Caki2 (cell line): Measurements from ENCODE around the gene TCOF1. TPM values are rescaled to one million over a fixed set of nuclear protein-coding genes. Genes with fewer than 3 reads are reported as not detected.

ENCODE experiments used
- DNase-seq: peaks from one replicate; pipeline ENCODE4 v3.0.0-alpha.2; 2015; ENCODE audit warnings: low read depth
- in situ Hi-C: cut with HindIII; loops from 2 replicates; pipeline ENCODE4 v1.10.0; 2016; ENCODE audit warnings: low sequenced_read_pairs, low pct_unique_long_range_greater_than_20kb, mixed read lengths
- total RNA-seq: library from RNA; depleted of rRNA; stranded (reverse); fragments of >200 nt; shearing (Covaris generic); gene quantifications from 2 replicates; pipeline ENCODE4 v1.2.3, GENCODE V29; 2014; ENCODE audit warnings: low replicate concordance

The TCOF1 gene
- total RNA-seq, 1 experiment from 2014 or later = 53.1 TPM

GRCh38 chr5:150322202-150322601, 35.3 kb upstream of the TCOF1 start:
- in situ Hi-C loops = no loop called here

GRCh38 chr5:150323092-150323491, 34.4 kb upstream of the TCOF1 start:
- DNase-seq = no peak
- in situ Hi-C loops = no loop called here

More at GRCh38 chr5:150322202-150322601, 35.3 kb upstream of the TCOF1 start:
- DNase-seq = no peak

GRCh38 chr5:150323819-150324218, 33.7 kb upstream of the TCOF1 start:
- DNase-seq = no peak
- in situ Hi-C loops = no loop called here

- no peak for DNase-seq
- in situ Hi-C loops = no loop called here
Measured at GRCh38 chr5:150325426-150325825, 32.1 kb upstream of the TCOF1 start.

GRCh38 chr5:150326707-150327106, 30.8 kb upstream of the TCOF1 start:
- in situ Hi-C loops = no loop called here
- no peak for DNase-seq

- in situ Hi-C loops = no loop called here
Measured at GRCh38 chr5:150327139-150327538, 30.4 kb upstream of the TCOF1 start.

GRCh38 chr5:150328515-150328914, 29.0 kb upstream of the TCOF1 start:
- in situ Hi-C loops = no loop called here

More at GRCh38 chr5:150327139-150327538, 30.4 kb upstream of the TCOF1 start:
- no peak for DNase-seq

GRCh38 chr5:150329038-150329437, 28.5 kb upstream of the TCOF1 start:
- DNase-seq = no peak
- in situ Hi-C loops = no loop called here

More at GRCh38 chr5:150328515-150328914, 29.0 kb upstream of the TCOF1 start:
- no peak for DNase-seq

- DNase-seq = no peak
- in situ Hi-C loops = no loop called here
Measured at GRCh38 chr5:150329881-150330876, 27.3 kb upstream of the TCOF1 start.

- in situ Hi-C loops = no loop called here
Measured at GRCh38 chr5:150333400-150333799, 24.1 kb upstream of the TCOF1 start.

GRCh38 chr5:150335778-150336177, 21.7 kb upstream of the TCOF1 start:
- in situ Hi-C loops = no loop called here

More at GRCh38 chr5:150333400-150333799, 24.1 kb upstream of the TCOF1 start:
- no peak for DNase-seq

GRCh38 chr5:150338546-150338945, 19.0 kb upstream of the TCOF1 start:
- in situ Hi-C loops = no loop called here
- DNase-seq = no peak

More at GRCh38 chr5:150335778-150336177, 21.7 kb upstream of the TCOF1 start:
- no peak for DNase-seq

GRCh38 chr5:150339165-150339564, 18.3 kb upstream of the TCOF1 start:
- in situ Hi-C loops = no loop called here
- DNase-seq = no peak

- no peak for DNase-seq
- in situ Hi-C loops = no loop called here
Measured at GRCh38 chr5:150339841-150340240, 17.7 kb upstream of the TCOF1 start.

GRCh38 chr5:150340614-150341255, 16.8 kb upstream of the TCOF1 start:
- DNase-seq = no peak
- in situ Hi-C loops = no loop called here

- in situ Hi-C loops = no loop called here
- DNase-seq = no peak
Measured at GRCh38 chr5:150341331-150341730, 16.2 kb upstream of the TCOF1 start.

- in situ Hi-C loops = no loop called here
- DNase-seq = no peak
Measured at GRCh38 chr5:150341989-150342388, 15.5 kb upstream of the TCOF1 start.

- in situ Hi-C loops = no loop called here
- no peak for DNase-seq
Measured at GRCh38 chr5:150342583-150342982, 14.9 kb upstream of the TCOF1 start.

GRCh38 chr5:150343994-150344631, 13.4 kb upstream of the TCOF1 start:
- no peak for DNase-seq
- in situ Hi-C loops = no loop called here
